ENCODE measurements around the gene TAS1R1.

TAS1R1 gene

DNA sequence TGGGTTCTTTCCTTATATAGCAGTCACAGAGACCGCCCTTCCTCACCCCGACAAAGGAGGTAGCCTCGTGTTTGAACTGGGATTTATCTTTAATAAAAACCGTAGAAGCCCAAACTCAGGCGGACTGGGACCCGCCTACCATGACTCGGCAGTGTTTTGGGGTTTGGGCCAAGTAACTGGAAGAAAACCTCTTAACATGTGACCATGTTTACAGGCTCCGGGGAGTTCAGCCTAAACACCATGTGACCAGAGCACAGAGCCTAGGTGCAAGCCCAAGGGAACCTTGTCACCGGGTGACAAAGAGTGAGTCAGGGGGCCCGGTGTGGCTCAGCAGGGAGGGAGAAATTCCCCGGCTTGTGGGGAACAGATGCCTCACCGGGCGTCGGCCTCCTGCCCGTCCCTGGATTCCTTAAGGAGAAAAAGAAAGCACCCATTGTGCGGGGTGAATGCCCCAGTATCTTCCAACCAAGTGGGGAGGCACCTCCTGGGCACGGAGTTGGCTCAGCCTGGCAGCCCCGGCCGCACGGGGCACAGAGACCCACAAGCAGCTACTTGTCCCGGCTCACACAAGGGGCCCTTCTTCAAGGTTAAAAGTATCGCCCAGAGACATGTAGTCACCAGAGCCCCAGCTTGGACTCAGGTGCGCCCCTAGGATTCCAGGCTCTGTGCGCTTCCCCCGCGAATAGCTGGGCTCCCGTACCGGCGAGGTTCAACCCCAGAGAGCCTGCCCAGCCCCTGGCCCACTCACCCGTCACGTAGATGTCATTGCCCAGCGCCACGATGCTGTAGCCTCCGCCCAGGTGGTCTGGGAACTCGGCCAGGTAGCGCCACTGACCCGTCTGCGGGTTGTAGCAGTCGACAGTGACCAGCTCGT is 46.2 kb downstream of the TAS1R1 start:
- peaks cover 23% of the 10 kb centered on the region for H3K79me1 ChIP-seq (ENCODE audit: low read depth, low read length)
- peak overlapping the region; percentile 68 to 95 for H3K4me3 ChIP-seq (ENCODE audit: low read length in 2 of 2)
- peak overlapping the region; percentile 89 for H3K23ac ChIP-seq (ENCODE audit: low read depth, low read length, poor library complexity)
- peak overlapping the region; percentile 96 for H3K4me2 ChIP-seq (ENCODE audit: insufficient read depth, low read length, poor library complexity, severe bottlenecking)
- H3K36me3 ChIP-seq (replicated peaks in 1 of 2; ENCODE audit: control insufficient read depth in 2 of 2, insufficient read depth in 2 of 2, low read length in 2 of 2): peaks cover 17 to 30% of the 10 kb centered on the region in 2 donors
- DNase-seq (ENCODE audit: low spot score): no peak
- peak overlapping the region; percentile 43 for H2BK5ac ChIP-seq (ENCODE audit: low read length)
- H3K18ac ChIP-seq (ENCODE audit: low read length): peak overlapping the region; percentile 90
- H3K27me3 ChIP-seq (ENCODE audit: control insufficient read depth in 3 of 3, insufficient read depth in 3 of 3, low read depth in 1 of 3, low read length in 3 of 3): peaks cover 0 to 6% (median 0%) of the 10 kb centered on the region in 3 experiments
- H4K91ac ChIP-seq (ENCODE audit: low read depth, low read length, poor library complexity): no peak overlapping the region
- H2AK5ac ChIP-seq (ENCODE audit: low read depth, low read length): peak overlapping the region; percentile 49
- H2BK12ac ChIP-seq (ENCODE audit: low read length): no peak overlapping the region
- peak overlapping the region; percentile 97 for H2BK15ac ChIP-seq (ENCODE audit: low read length)
- H3K27ac ChIP-seq (replicated peaks; ENCODE audit: low read length): no peak overlapping the region
- peak overlapping the region; percentile 99 for H3K14ac ChIP-seq (ENCODE audit: low read length)
- no CpG with 5 or more reads among the region's 40 CpGs for WGBS, 2 donors (ENCODE audit: extremely low coverage in 2 of 2, insufficient read length in 2 of 2, insufficient replicate concordance in 1 of 2)
- peak overlapping the region; percentile 91 for H2AFZ ChIP-seq (ENCODE audit: low read length)
- peak overlapping the region; percentile 72 for H4K8ac ChIP-seq (ENCODE audit: low read depth, low read length)
- no peak overlapping the region for H2BK120ac ChIP-seq (ENCODE audit: low read depth, low read length)
- no peaks in the 10 kb centered on the region for H3K9me3 ChIP-seq (replicated peaks in 1 of 2; ENCODE audit: control insufficient read depth in 2 of 2, insufficient read depth in 1 of 2, low read depth in 1 of 2, low read length in 2 of 2)
- no peak overlapping the region for H3K4ac ChIP-seq (ENCODE audit: low read length)
- peaks cover 17 to 19% of the 10 kb centered on the region in 2 donors for H3K4me1 ChIP-seq (ENCODE audit: control insufficient read depth in 2 of 2, insufficient read depth in 1 of 2, low read depth in 1 of 2, low read length in 2 of 2)
- peak overlapping the region; percentile 100 for H3K9ac ChIP-seq (ENCODE audit: low read depth, low read length, poor library complexity)

DNA sequence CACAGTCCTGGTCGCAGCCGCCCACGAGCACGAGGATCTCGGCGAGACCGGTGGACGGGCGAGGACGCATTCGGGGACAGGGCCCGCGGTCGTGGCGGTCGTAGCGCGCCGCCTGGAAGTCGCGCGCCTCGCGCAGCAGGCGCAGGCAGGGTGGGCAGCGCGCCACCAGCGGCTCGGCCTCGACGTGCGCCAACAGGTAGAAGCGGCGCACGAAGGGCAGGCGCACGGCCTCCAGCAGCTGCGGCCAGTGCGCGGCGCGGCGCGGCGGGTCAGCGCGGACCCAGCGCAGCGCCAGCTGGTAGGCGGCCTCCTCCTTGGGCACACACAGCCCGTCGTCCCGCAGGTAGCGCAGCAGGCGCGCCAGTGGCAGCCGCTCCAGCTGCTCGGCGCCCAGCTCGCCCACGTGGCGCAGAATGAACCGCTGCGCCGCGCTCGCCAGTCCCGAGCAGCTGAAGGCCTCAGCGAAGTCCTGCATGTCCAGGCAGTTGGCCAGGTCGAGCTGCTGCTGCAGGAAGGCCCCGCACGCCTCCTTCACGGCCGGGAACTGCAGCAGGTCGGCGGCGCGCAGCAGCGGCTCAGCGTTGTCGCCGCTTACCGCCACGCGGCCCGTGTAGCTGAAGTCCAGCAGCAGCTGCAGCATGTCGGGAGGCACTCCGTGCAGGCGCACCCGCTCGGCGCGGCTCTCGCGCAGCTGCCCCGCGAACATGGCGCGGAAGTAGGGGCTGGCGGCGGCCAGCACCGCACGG is 47.0 kb downstream of the TAS1R1 start:
- H3K4me3 ChIP-seq (ENCODE audit: low read length in 2 of 2): peak overlapping the region; percentile 68 to 95

DNA sequence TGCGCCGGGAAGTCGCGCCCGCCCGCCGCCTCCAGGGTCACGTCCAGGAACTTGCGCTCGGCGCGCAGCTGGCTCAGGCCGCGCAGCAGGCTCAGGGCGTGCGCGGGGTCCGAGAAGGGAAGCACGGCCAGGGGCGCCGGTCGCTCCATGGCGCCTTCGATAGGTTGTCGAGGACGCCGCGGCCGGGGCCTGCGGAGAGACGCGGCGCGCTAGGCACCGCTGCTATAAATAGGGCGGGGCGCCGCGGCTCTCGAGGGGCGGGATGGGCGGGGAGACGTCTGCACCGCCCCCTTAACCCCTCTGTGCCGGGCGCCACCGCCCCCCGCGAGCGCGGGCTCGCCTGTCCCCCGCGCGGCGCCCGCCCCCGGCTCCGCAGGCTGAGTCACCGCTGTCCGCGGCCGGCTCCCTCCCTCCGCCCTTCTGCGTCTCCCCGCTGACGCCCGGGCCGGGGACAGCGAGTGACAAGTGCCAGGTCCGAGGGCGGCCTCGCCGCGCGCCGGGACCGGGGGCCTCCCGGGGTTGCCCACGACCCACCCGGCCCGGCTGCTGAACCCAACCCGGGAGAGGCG is 47.6 kb downstream of the TAS1R1 start, which contains the start of gene KLHL21:
Gene KLHL21 (minus strand): TSS at position 201 of the 569 bp plus-strand sequence. CDS start 52 bp downstream, at position 149.
- peak within 1 kb of the TSS; percentile 95 for H2BK120ac ChIP-seq (ENCODE audit: low read depth, low read length)
- H4K8ac ChIP-seq (ENCODE audit: low read depth, low read length): peak within 1 kb of the TSS; percentile 72
- WGBS, 2 donors (ENCODE audit: extremely low coverage in 2 of 2, insufficient read length in 2 of 2, insufficient replicate concordance in 1 of 2): no CpG with 5 or more reads among the region's 84 CpGs
- H2BK12ac ChIP-seq (ENCODE audit: low read length): peak within 1 kb of the TSS; percentile 93
- peak within 1 kb of the TSS; percentile 98 for H3K18ac ChIP-seq (ENCODE audit: low read length)
- H2BK15ac ChIP-seq (ENCODE audit: low read length): peak within 1 kb of the TSS; percentile 97
- H3K79me1 ChIP-seq (ENCODE audit: low read depth, low read length): peaks cover 23% of the 10 kb centered on the region
- H3K27ac ChIP-seq (replicated peaks; ENCODE audit: low read length): peak within 1 kb of the TSS; percentile 96
- H3K4me1 ChIP-seq (ENCODE audit: control insufficient read depth in 2 of 2, insufficient read depth in 1 of 2, low read depth in 1 of 2, low read length in 2 of 2): peaks cover 17 to 19% of the 10 kb centered on the region in 2 donors
- peak within 1 kb of the TSS; percentile 68 for H4K91ac ChIP-seq (ENCODE audit: low read depth, low read length, poor library complexity)
- H3K14ac ChIP-seq (ENCODE audit: low read length): peak within 1 kb of the TSS; percentile 99
- no peaks in the 10 kb centered on the region for H3K9me3 ChIP-seq (replicated peaks in 1 of 2; ENCODE audit: control insufficient read depth in 2 of 2, insufficient read depth in 1 of 2, low read depth in 1 of 2, low read length in 2 of 2)
- peaks cover 0 to 6% (median 0%) of the 10 kb centered on the region in 3 experiments for H3K27me3 ChIP-seq (ENCODE audit: control insufficient read depth in 3 of 3, insufficient read depth in 3 of 3, low read depth in 1 of 3, low read length in 3 of 3)
- peak within 1 kb of the TSS; percentile 91 for H2AFZ ChIP-seq (ENCODE audit: low read length)
- peak within 1 kb of the TSS; percentile 91 for H3K4ac ChIP-seq (ENCODE audit: low read length)
- H3K23ac ChIP-seq (ENCODE audit: low read depth, low read length, poor library complexity): peak within 1 kb of the TSS; percentile 89
- H3K4me2 ChIP-seq (ENCODE audit: insufficient read depth, low read length, poor library complexity, severe bottlenecking): peak within 1 kb of the TSS; percentile 97
- DNase-seq (ENCODE audit: low spot score): peak; percentile 85
- H3K36me3 ChIP-seq (replicated peaks in 1 of 2; ENCODE audit: control insufficient read depth in 2 of 2, insufficient read depth in 2 of 2, low read length in 2 of 2): peaks cover 7 to 16% of the 10 kb centered on the region in 2 donors
- peak within 1 kb of the TSS; percentile 68 to 95 for H3K4me3 ChIP-seq (ENCODE audit: low read length in 2 of 2)
- peak within 1 kb of the TSS; percentile 100 for H3K9ac ChIP-seq (ENCODE audit: low read depth, low read length, poor library complexity)
- peak within 1 kb of the TSS; percentile 77 for H2BK5ac ChIP-seq (ENCODE audit: low read length)
- peak within 1 kb of the TSS; percentile 49 for H2AK5ac ChIP-seq (ENCODE audit: low read depth, low read length)

More for the DNA sequence above, 47.0 kb downstream of the TAS1R1 start:
- peak overlapping the region; percentile 97 for H2BK15ac ChIP-seq (ENCODE audit: low read length)
- peak overlapping the region; percentile 100 for H3K9ac ChIP-seq (ENCODE audit: low read depth, low read length, poor library complexity)
- peak overlapping the region; percentile 49 for H2AK5ac ChIP-seq (ENCODE audit: low read depth, low read length)
- H3K27ac ChIP-seq (replicated peaks; ENCODE audit: low read length): peak overlapping the region; percentile 63
- peak overlapping the region; percentile 68 for H4K91ac ChIP-seq (ENCODE audit: low read depth, low read length, poor library complexity)
- H3K4me2 ChIP-seq (ENCODE audit: insufficient read depth, low read length, poor library complexity, severe bottlenecking): peak overlapping the region; percentile 96
- peaks cover 23% of the 10 kb centered on the region for H3K79me1 ChIP-seq (ENCODE audit: low read depth, low read length)
- H2BK12ac ChIP-seq (ENCODE audit: low read length): peak overlapping the region; percentile 93
- H2BK120ac ChIP-seq (ENCODE audit: low read depth, low read length): peak overlapping the region; percentile 95
- DNase-seq (ENCODE audit: low spot score): no peak
- peak overlapping the region; percentile 43 for H2BK5ac ChIP-seq (ENCODE audit: low read length)
- peak overlapping the region; percentile 91 for H2AFZ ChIP-seq (ENCODE audit: low read length)
- peak overlapping the region; percentile 99 for H3K14ac ChIP-seq (ENCODE audit: low read length)
- H3K23ac ChIP-seq (ENCODE audit: low read depth, low read length, poor library complexity): peak overlapping the region; percentile 89
- H3K18ac ChIP-seq (ENCODE audit: low read length): peak overlapping the region; percentile 90
- peak overlapping the region; percentile 91 for H3K4ac ChIP-seq (ENCODE audit: low read length)
- peaks cover 11 to 22% of the 10 kb centered on the region in 2 donors for H3K36me3 ChIP-seq (replicated peaks in 1 of 2; ENCODE audit: control insufficient read depth in 2 of 2, insufficient read depth in 2 of 2, low read length in 2 of 2)
- H4K8ac ChIP-seq (ENCODE audit: low read depth, low read length): peak overlapping the region; percentile 72
- no CpG with 5 or more reads among the region's 103 CpGs for WGBS, 2 donors (ENCODE audit: extremely low coverage in 2 of 2, insufficient read length in 2 of 2, insufficient replicate concordance in 1 of 2)
- no peaks in the 10 kb centered on the region for H3K9me3 ChIP-seq (replicated peaks in 1 of 2; ENCODE audit: control insufficient read depth in 2 of 2, insufficient read depth in 1 of 2, low read depth in 1 of 2, low read length in 2 of 2)
- H3K27me3 ChIP-seq (ENCODE audit: control insufficient read depth in 3 of 3, insufficient read depth in 3 of 3, low read depth in 1 of 3, low read length in 3 of 3): peaks cover 0 to 6% (median 0%) of the 10 kb centered on the region in 3 experiments
- H3K4me1 ChIP-seq (ENCODE audit: control insufficient read depth in 2 of 2, insufficient read depth in 1 of 2, low read depth in 1 of 2, low read length in 2 of 2): peaks cover 17 to 19% of the 10 kb centered on the region in 2 donors

All from neuronal stem cell (in vitro differentiated cells).